Endothelial cell of umbilical vein (primary cell): ENCODE measurements around the gene GAPVD1. TPM values are rescaled to one million over a fixed set of nuclear protein-coding genes. Genes with fewer than 3 reads are reported as not detected.

ENCODE experiments used
- BruUV-seq: library from RNA; stranded (reverse); fragments of 400-500 nt; replicated peaks from 2 replicates; lab custom pipeline; 2021; lab: Mats Ljungman, UMichigan
- CTCF ChIA-PET: fragments of 300-600, 350-600 bp; sonication (Branson Sonifier 250); formaldehyde crosslinking; loops from one replicate; lab custom pipeline; 2021; ENCODE audit warnings: antibody characterized with exemption, inconsistent platforms; lab: Charles Lee
- POLR2A ChIA-PET: fragments of 300-600, 350-600 bp; sonication (Branson Sonifier 250); formaldehyde crosslinking; loops from one replicate; lab custom pipeline; 2021; ENCODE audit warnings: antibody characterized with exemption, inconsistent platforms; lab: Charles Lee
- DNase-seq: peaks from one replicate; pipeline ENCODE4 v3.0.0-alpha.2; 2011; ENCODE audit warnings: low read depth, low spot score
- FAIRE-seq: peaks from 2 replicates; lab custom pipeline; 2011; peaks lifted over from hg19 to GRCh38; lab: Jason Lieb, UNC
- H2AFZ ChIP-seq: 2 replicates; pipeline ENCODE4 v1.6.0; 2012; ENCODE audit warnings: low read depth, low read length, control low read depth, inconsistent platforms
- H3K27ac ChIP-seq: 2 replicates; pipeline ENCODE4 v1.5.1; 2011; ENCODE audit warnings: low read depth, mild to moderate bottlenecking, control low read depth, low read length, moderate library complexity; ENCODE audit not compliant: insufficient read depth
- H3K27me3 ChIP-seq, 2 experiments: 2 replicates each; pipeline versions ENCODE4 v1.6.0 to v1.6.1; 2011; ENCODE audit warnings: low read length in 2 of 2, mixed read lengths in 1 of 2; ENCODE audit not compliant: control insufficient read depth in 2 of 2, insufficient read depth in 2 of 2
- H3K36me3 ChIP-seq, 2 experiments: 2 replicates in 1 of 2; 3 replicates in 1 of 2; pipeline ENCODE4 v1.5.1; 2011; ENCODE audit warnings: low read length in 2 of 2, mild to moderate bottlenecking in 1 of 2, moderate library complexity in 1 of 2; ENCODE audit not compliant: control insufficient read depth in 2 of 2, insufficient read depth in 2 of 2; ENCODE audit errors: extremely low read depth in 1 of 2
- H3K4me1 ChIP-seq: 3 replicates; pipeline ENCODE4 v1.5.1; 2011; ENCODE audit warnings: mild to moderate bottlenecking, low read length; ENCODE audit not compliant: control insufficient read depth, insufficient read depth; ENCODE audit errors: extremely low read depth
- H3K4me2 ChIP-seq: 2 replicates; pipeline ENCODE4 v1.6.1; 2011; ENCODE audit warnings: low read length, control low read depth, mixed read lengths; ENCODE audit not compliant: insufficient read depth
- H3K4me3 ChIP-seq, 3 experiments: fragments of 200-600 bp in 1 of 3; sonication (generic), shearing (Covaris generic) in 1 of 3; replicated peaks in 1 of 3; 2 replicates each; pipeline ENCODE4 v1.5.1; 2011 to 2016; ENCODE audit warnings: control low read depth in 3 of 3, low read length in 3 of 3, mild to moderate bottlenecking in 2 of 3, inconsistent platforms in 1 of 3, low read depth in 1 of 3, moderate library complexity in 1 of 3; ENCODE audit not compliant: insufficient read depth in 1 of 3
- H3K79me2 ChIP-seq: 2 replicates; pipeline ENCODE4 v1.6.0; 2012; ENCODE audit warnings: low read length, inconsistent platforms; ENCODE audit not compliant: control insufficient read depth, insufficient read depth
- H3K9ac ChIP-seq: replicated peaks from 2 replicates; pipeline ENCODE3; 2011; ENCODE audit warnings: low read length, control low read depth; ENCODE audit not compliant: insufficient read depth; ENCODE audit errors: extremely low read depth
- H3K9me1 ChIP-seq: replicated peaks from 3 replicates; pipeline ENCODE4 v1.6.0; 2011; ENCODE audit warnings: mild to moderate bottlenecking, low read length; ENCODE audit not compliant: control insufficient read depth, insufficient read depth; ENCODE audit errors: extremely low read depth
- H3K9me3 ChIP-seq: replicated peaks from 2 replicates; pipeline ENCODE4 v1.5.1; 2012; ENCODE audit warnings: low read length, inconsistent platforms; ENCODE audit not compliant: control insufficient read depth, insufficient read depth
- H4K20me1 ChIP-seq: replicated peaks from 2 replicates; pipeline ENCODE3; 2011; ENCODE audit warnings: mild to moderate bottlenecking, low read length; ENCODE audit not compliant: control insufficient read depth, insufficient read depth; ENCODE audit errors: extremely low read depth
- CTCF ChIP-seq, 2 donors: IDR thresholded peaks; 1 replicate in 1 of 2; 2 replicates in 1 of 2; pipeline ENCODE4 v1.5.1; 2011; ENCODE audit warnings: low read length in 2 of 2, mild to moderate bottlenecking in 2 of 2, moderate library complexity in 2 of 2, control low read depth in 1 of 2, inconsistent platforms in 1 of 2, low read depth in 1 of 2; ENCODE audit not compliant: insufficient read depth in 1 of 2; ENCODE audit errors: extremely low read depth in 1 of 2
- FOS ChIP-seq: IDR thresholded peaks from 2 replicates; pipeline ENCODE4 v1.6.1; 2011; ENCODE audit warnings: mild to moderate bottlenecking, low read length, moderate library complexity, borderline replicate concordance; ENCODE audit not compliant: insufficient read depth
- GATA2 ChIP-seq: IDR thresholded peaks from 2 replicates; pipeline ENCODE4 v1.7.0; 2011; ENCODE audit warnings: low read depth, mild to moderate bottlenecking, moderate library complexity, mixed read lengths, low read length; ENCODE audit not compliant: insufficient read length, insufficient read depth
- JUN ChIP-seq: IDR thresholded peaks from 2 replicates; pipeline ENCODE4 v1.6.1; 2011; ENCODE audit warnings: borderline replicate concordance, low read depth; ENCODE audit not compliant: insufficient read length, insufficient read depth
- MAX ChIP-seq: IDR thresholded peaks from 2 replicates; pipeline ENCODE4 v1.6.1; 2011; ENCODE audit not compliant: insufficient read depth, insufficient read length
- MYC ChIP-seq: IDR thresholded peaks from one replicate; pipeline ENCODE4 v1.6.1; 2011; ENCODE audit warnings: mild to moderate bottlenecking, low read depth, low read length
- POLR2A ChIP-seq: IDR thresholded peaks from 2 replicates; pipeline ENCODE4 v1.6.1; 2012; ENCODE audit warnings: low read depth, mild to moderate bottlenecking, control low read depth, low read length
- POLR2AphosphoS5 ChIP-seq: IDR thresholded peaks from 2 replicates; pipeline ENCODE4 v1.6.1; 2012; ENCODE audit warnings: low read depth, mild to moderate bottlenecking, control low read depth, low read length, moderate library complexity; ENCODE audit not compliant: insufficient read depth
- dilution Hi-C: fragments of 300-500 bp; cut with MboI; formaldehyde crosslinking; loops from one replicate; pipeline ENCODE4 v1.15.0; 2019; ENCODE audit warnings: low sequenced_read_pairs; ENCODE audit not compliant: extremely low pct_ligation_motif_present
- intact Hi-C: fragments of 100-400 bp; cut with micrococcal nuclease; formaldehyde crosslinking; loops from one replicate; pipeline ENCODE4 v1.10.0; 2022
- polyA plus RNA-seq, 4 experiments: library from polyadenylated mRNA; depleted of rRNA in 3 of 4; stranded (reverse) in 3 of 4; unstranded in 1 of 4; fragments of >200 nt; gene quantifications; 2 replicates each; pipeline versions ENCODE4 v1.2.1 to v1.2.3, GENCODE V29; 2011 to 2012; ENCODE audit warnings: missing spikeins in 1 of 4
- total RNA-seq: library from RNA; stranded (reverse); gene quantifications from 2 replicates; pipeline ENCODE4 v1.2.3, GENCODE V29; 2021

Gene GAPVD1
- total and polyA plus RNA-seq, 2 donors (not counting 3 experiments of a cell fraction or from before 2014, with no cell fraction given): 10.7 to 53.2 TPM

- BruUV-seq: no TSS peak
- dilution Hi-C loops: no loop called here
- Histone ChIP-seq H3K27ac (no peak overlapping the region), H3K4me1 (no peaks in the 10 kb centered on the region), H3K27me3 (no peaks in the 10 kb centered on the region), H3K79me2 (no peaks in the 10 kb centered on the region), H3K36me3 (no peaks in the 10 kb centered on the region), H3K9me1 (no peaks in the 10 kb centered on the region), H4K20me1 (no peaks in the 10 kb centered on the region), H3K9ac (no peak overlapping the region), H3K9me3 (no peaks in the 10 kb centered on the region), H2AFZ (no peak overlapping the region), H3K4me3 (no peak overlapping the region), H3K4me2 (no peak overlapping the region)
- FAIRE-seq: no peak
- TF ChIP-seq POLR2AphosphoS5 (no peak), MAX (no peak), FOS (no peak), POLR2A (no peak), GATA2 (no peak), CTCF (IDR thresholded peaks at IDR 0.05; ENCODE audit: extremely low read depth in 1 of 2, insufficient read depth in 1 of 2, low read depth in 1 of 2, low read length in 2 of 2) (no peak), MYC (no peak), JUN (no peak)
- no peak for DNase-seq
- intact Hi-C loops: no loop called here
- CTCF ChIA-PET: no interaction called here
- POLR2A ChIA-PET: no interaction called here
Observed at GRCh38 chr9:125397736-125398135, 136.1 kb downstream of the GAPVD1 start.
